Brain pericyte (primary cell): ENCODE results near the gene PIK3C2B.

ENCODE experiments used
- DNase-seq: peaks from one replicate; pipeline ENCODE4 v3.0.0-alpha.2; 2012; ENCODE audit warnings: low read depth, low spot score

The PIK3C2B gene

GRCh38 chr1:204461331-204462228 is 33.0 kb downstream of the PIK3C2B start:
- no peak for DNase-seq

- no peak for DNase-seq
Observed at GRCh38 chr1:204460346-204460745, 34.3 kb downstream of the PIK3C2B start.

- DNase-seq = no peak
Observed at GRCh38 chr1:204459706-204460105, 34.9 kb downstream of the PIK3C2B start.

GRCh38 chr1:204457666-204458065 is 36.9 kb downstream of the PIK3C2B start:
- no peak for DNase-seq

GRCh38 chr1:204456826-204457442 is 37.7 kb downstream of the PIK3C2B start:
- no peak for DNase-seq

GRCh38 chr1:204455831-204456145 is 38.8 kb downstream of the PIK3C2B start:
- DNase-seq = no peak

GRCh38 chr1:204455063-204455830 is 39.4 kb downstream of the PIK3C2B start:
- DNase-seq = no peak

GRCh38 chr1:204454476-204454875 is 40.1 kb downstream of the PIK3C2B start:
- DNase-seq = no peak

- DNase-seq = no peak
Observed at GRCh38 chr1:204453141-204453772, 41.3 kb downstream of the PIK3C2B start.

GRCh38 chr1:204451352-204452124 is 43.1 kb downstream of the PIK3C2B start:
- DNase-seq = no peak

- DNase-seq = no peak
Observed at GRCh38 chr1:204450461-204451257, 43.9 kb downstream of the PIK3C2B start.

- DNase-seq = no peak
Observed at GRCh38 chr1:204449678-204450280, 44.8 kb downstream of the PIK3C2B start.

- no peak for DNase-seq
Observed at GRCh38 chr1:204448991-204449677, 45.5 kb downstream of the PIK3C2B start.

- DNase-seq = no peak
Observed at GRCh38 chr1:204448344-204448964, 46.2 kb downstream of the PIK3C2B start.

- DNase-seq = no peak
Observed at GRCh38 chr1:204447736-204448135, 46.9 kb downstream of the PIK3C2B start.

- DNase-seq = no peak
Observed at GRCh38 chr1:204447190-204447589, 47.4 kb downstream of the PIK3C2B start.

- no peak for DNase-seq
Observed at GRCh38 chr1:204446413-204447111, 48.0 kb downstream of the PIK3C2B start.

GRCh38 chr1:204445860-204446412 is 48.7 kb downstream of the PIK3C2B start:
- no peak for DNase-seq
